Spleen (tissue), 7 donors: ENCODE measurements around the gene FREM2.

Experiments
- POLR2A ChIP-seq, 3 donors: fragments of 450-650 bp; IDR thresholded peaks; one replicate each; pipeline ENCODE4 v1.5.1; 2017; ENCODE audit warnings: antibody characterized with exemption in 3 of 3, mild to moderate bottlenecking in 1 of 3
- POLR2AphosphoS5 ChIP-seq, 3 donors: sonication (generic); formaldehyde crosslinking; IDR thresholded peaks; one replicate each; pipeline ENCODE4 v1.5.1; 2017; ENCODE audit warnings: antibody characterized with exemption in 3 of 3
- TF ChIP-seq, protein P1 (sequence below), 11 experiments: fragments of 200-600 bp in 7 of 11; fragments of 450-650 bp in 4 of 11; sonication (generic) in 4 of 11; IDR thresholded peaks in 8 of 11; conservative IDR thresholded peaks in 3 of 11; 1 replicate in 7 of 11; 2 replicates in 4 of 11; pipeline versions ENCODE4 v1.4.0 to v1.8.0; 2016 to 2021; ENCODE audit warnings: antibody characterized with exemption in 11 of 11, inconsistent platforms in 4 of 11, mild to moderate bottlenecking in 1 of 11
- donor health status: DM: no; HTN: no; CAD: no; lungs with moderate emphysema.
- donor health status: DM: no; HTN: no; CAD: no.
- donor health status: DM: no; HTN: no; CAD: no.

DNA sequence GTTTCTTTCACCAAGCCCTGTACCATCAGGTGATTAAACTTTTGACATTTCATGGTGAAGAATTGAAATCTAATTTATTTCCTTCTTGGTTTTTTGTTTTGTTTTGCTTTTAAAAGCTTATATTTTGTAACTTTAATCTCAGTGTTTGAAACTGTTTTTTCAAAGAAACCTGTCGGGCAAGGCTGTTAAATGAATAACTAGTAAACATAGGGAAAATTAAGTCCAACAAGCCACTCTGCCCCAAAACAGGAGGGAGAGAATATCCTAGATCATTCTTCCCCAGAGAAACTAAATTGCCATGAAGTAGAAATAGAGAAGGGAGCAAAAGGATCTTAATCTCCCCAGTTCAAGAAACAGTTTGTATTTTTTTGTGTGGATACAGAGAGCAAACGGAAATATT, 98.2 kb downstream of the FREM2 start:
- TF ChIP-seq, protein P1, sequence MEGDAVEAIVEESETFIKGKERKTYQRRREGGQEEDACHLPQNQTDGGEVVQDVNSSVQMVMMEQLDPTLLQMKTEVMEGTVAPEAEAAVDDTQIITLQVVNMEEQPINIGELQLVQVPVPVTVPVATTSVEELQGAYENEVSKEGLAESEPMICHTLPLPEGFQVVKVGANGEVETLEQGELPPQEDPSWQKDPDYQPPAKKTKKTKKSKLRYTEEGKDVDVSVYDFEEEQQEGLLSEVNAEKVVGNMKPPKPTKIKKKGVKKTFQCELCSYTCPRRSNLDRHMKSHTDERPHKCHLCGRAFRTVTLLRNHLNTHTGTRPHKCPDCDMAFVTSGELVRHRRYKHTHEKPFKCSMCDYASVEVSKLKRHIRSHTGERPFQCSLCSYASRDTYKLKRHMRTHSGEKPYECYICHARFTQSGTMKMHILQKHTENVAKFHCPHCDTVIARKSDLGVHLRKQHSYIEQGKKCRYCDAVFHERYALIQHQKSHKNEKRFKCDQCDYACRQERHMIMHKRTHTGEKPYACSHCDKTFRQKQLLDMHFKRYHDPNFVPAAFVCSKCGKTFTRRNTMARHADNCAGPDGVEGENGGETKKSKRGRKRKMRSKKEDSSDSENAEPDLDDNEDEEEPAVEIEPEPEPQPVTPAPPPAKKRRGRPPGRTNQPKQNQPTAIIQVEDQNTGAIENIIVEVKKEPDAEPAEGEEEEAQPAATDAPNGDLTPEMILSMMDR (IDR thresholded peaks at IDR 0.05 in 8 of 11, conservative IDR thresholded peaks at IDR 0.05 in 3 of 11): no peak
- TF ChIP-seq POLR2AphosphoS5 (IDR thresholded peaks at IDR 0.05) (no peak), POLR2A (IDR thresholded peaks at IDR 0.05) (no peak)
